CD4-positive, alpha-beta T cell treated with Interleukin-12 subunit alpha and Interleukin-12 subunit beta, for 1 hour (primary cell): ENCODE results near the gene PLXNB2.

ENCODE experiments used
- DNase-seq: peaks from one replicate; pipeline ENCODE4 v3.0.0-alpha.2; 2020

The PLXNB2 gene

GRCh38 chr22:50310949-50311444 lies 3.6 kb upstream of the PLXNB2 start:
- no peak for DNase-seq

DNA sequence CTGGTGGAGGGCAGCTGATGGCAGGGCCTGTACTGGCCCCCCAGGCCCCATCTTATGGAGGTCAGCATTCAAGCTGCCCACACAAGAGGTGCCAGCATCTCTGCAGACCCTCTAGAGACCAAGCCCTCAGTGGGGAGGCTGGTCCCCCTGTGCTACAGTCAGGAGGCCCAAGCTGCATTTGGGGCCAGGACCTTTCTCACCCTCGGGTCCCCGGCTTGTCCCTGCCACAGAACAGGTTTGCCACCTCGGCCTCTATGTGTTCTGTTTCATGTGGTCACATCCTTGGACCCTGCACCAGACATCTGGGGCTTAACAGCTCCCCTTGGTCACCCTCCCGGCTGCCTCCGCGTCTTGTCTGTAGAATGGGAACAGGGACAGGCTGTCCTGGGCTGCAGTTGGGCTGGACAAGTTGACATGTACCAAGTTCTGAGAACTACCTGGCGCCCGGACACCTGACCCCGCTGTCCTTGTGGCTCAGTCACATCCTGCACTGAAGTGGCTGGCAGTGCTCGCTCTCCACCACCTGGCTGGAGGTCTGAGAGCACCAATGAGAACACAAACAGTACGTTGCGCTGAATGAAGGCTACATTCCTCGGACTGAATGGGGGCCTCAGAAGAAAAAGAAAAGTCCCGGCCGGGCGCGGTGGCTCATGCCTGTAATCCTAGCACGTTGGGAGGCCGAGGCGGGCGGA lies 2.7 kb upstream of the PLXNB2 start:
- DNase-seq = no peak

DNA sequence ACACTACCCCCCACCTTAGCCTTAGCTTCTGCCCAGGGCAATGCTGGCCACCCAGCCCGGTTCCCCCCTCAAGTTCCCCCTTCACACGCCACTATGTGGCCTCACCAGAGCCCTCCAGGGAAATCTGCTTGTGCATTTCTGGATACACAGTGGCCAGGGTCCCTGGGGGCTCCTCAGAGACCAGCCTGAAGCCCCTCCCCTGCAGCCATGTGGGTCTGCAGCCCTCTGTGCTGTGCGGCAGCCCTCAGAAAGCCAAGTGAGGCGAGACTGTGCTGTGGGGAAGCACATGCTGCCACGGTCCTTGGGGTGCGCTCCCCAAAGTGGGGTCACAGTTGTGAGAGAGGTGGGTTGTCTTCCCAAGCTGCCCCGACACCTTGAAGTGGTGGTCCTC lies 2.1 kb upstream of the PLXNB2 start:
- no peak for DNase-seq

DNA sequence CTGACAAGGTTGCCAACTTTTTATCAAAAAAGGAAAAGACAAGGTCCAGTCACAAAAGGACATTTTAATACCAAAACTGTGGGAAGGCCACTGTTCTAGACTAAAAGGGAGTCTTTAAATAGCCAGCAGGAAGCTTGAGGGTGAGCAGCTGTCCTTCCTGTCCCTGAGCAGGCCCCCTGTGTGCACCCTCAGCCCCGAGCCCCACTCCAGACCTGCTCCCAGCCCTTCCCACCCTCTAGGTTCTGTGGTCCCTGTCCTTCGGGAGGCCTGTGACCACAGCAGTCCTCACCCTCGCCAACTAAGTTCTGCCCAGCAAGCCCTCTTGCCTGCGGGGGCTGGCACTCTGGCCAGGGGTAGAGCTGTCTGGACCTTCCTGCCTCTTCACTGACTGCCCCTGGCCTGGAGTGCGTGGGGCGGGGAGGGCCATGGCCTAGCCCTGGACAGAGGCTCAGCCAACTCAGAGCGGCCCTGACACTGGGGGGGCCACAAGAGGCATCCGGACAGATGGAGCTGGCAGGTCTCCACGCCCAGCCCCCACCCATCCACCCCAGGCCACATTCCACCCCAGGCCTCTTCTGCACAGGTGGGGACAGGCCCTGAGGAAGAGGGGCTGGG lies 1.6 kb upstream of the PLXNB2 start:
- no peak for DNase-seq

GRCh38 chr22:50308597-50308935 lies 1.1 kb upstream of the PLXNB2 start:
- DNase-seq = no peak

DNA sequence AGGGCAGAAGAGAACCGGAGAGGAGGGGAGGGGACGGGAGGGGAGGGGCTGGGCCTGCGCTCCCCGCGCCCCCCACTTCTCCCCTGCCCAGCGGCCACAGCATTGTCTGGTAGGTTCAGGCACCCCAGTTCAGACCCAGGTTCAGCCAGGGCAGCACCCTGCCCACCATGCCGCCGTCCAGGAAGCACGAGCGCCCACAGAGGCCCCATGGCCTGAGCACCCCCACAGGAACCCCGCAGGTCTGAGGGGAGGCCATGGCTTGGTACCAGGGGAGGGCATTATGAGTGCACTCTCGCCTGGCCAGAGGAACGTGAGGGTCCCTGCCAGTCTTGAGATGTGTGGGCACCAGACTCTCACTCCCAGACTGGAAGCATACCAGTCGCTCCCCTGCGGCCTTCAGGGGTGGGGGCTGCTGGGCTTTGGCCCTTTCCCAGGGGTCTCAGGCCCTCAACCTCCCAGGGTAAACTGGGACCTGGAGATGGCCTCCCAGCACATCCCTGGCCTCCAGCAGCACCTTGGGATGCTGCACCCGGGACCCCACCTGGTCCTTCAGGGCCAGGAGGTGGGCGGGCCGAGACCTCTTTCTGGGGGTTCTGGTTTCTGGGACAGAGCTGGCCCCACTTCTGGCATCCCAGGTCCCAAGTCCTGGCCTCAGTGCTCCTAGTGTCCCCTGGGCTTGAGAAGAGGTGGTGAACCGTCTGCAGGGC lies 597 bp upstream of the PLXNB2 start:
- DNase-seq = no peak

DNA sequence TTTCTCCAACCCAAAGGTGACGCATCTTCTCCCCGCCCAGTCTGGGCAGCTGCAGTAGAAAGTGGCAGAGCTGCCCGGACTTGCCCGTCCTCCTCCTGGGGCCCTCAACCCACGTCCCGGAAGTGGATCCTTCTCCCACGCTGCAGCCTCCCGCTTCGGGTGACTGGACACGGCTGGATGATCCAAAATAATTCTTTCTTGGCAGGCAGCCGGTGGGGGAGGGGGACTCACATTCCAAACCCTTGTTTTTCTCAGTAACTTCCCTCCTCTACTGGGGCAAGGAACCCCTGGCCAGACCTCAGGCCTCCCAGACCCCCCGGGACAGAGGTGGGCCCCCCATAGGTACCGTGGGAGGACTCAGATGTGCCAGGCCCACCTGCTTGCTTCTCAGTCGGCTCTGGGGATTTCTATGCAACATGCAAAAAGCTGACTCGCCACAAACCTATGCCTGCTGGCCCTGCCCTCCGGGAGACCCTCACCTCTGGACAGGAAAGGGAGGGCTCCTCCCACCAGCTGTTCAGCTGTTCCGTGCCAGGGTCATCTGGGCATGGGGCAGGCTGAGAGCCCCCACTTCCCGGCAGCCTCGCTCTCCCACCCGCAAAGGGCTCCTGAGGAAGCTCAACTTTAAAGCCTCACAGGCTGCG lies 1.4 kb downstream of the PLXNB2 start:
- DNase-seq = peak; percentile 22

DNA sequence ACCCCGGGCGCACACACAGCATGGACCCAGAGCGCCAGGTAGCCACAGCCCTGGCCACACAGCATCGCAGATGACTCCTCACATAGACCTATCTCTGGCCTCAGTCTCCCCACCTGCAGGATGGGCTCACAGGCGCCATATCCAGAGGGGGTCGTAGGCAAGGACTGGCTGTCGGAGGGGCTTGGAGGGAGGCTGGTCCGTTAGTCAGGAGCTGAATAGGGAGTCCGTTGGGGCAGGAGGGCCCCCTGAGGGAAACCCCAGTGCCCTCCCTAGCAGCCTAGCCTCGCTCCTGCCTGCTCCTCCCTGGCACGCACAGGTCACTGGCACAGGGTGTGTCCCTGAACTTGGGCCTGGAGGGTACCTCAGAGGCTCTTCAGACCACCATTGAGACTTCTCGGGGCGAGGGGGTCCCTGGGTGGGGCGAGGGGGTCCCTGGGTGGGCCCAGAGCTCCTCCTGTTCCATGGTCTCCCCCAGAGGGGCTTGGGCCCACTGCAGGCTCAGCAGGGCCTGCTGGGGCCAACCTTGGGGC lies 2.0 kb downstream of the PLXNB2 start:
- DNase-seq = no peak

DNA sequence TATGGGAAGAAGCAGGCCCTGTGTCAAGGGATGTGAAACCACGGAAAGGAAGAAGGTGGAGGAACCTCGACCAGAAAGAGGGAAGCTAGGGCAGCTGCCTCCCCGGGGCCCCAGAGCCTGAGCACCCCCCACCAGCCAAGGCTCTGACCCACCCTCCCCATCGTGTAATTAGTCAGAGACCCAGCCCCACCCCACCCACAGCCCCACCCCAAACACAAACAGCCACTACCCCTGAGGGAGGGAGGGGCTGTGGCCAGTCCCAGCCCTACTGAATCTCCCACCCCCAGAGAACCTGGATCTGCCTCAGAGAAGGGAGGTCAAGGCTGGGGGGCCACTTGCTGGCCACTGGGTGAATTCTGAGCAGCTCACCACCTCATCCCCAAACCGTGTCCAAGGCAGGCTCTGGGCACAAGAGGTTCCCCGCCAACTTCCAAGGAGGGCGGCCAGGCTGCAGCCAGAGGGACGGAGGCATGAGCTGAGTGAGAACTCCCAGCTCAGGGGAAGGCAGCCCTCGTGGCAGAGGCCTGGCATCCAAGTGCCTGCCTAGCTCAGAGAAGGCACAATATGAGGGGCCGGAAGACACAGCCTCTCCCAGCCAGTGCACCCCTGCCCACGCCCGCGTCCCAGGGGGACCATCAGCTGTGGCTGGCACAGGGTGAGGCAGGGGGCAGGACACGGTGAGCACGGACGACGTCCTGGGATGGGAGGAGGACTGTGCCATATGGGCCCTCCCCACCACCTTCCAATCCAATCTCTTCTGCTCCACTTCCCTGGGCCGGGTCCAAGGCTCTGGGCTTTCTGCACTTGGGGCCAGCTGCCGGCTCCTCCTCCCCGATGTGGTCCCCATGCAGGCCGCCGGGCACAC lies 2.7 kb downstream of the PLXNB2 start:
- peak; percentile 21 for DNase-seq

DNA sequence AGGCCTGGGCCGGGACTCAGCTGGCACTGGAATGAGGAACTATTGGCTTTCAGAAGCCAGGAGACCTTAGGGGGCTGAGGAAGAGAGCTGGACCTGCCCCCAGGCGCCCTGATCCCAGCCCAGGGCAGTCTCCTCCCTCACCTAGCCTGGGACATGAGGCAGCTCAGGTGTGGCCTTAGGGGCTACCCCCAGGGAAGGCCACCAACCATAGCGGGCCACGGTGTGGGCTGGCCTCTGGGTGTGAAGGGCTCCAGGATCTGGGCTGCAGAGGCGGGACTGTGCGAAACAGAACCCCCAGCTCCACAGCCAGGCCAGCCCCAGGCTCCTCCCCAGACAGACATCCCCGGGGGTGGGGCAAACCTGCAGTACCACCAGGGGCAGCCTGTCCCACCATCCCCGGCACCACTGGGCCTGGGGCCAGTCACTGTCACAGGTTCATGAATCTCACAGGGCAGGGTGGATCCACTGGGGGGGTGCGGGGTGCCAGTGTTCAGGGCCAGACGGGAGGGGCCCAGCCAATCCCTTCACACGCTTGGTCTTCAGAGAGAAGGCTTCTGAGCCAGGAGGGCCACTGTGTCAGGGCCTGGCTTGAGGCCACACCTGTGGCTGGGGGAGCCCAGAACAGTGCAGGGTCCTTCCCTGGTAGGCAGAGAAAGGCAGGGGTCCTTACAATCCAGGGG lies 3.5 kb downstream of the PLXNB2 start:
- DNase-seq = peak; percentile 25

- DNase-seq = no peak
Observed at GRCh38 chr22:50303515-50303847, 4.0 kb downstream of the PLXNB2 start.

GRCh38 chr22:50302564-50302963 lies 4.9 kb downstream of the PLXNB2 start:
- no peak for DNase-seq

- no peak for DNase-seq
Observed at GRCh38 chr22:50302041-50302541, 5.4 kb downstream of the PLXNB2 start.

DNA sequence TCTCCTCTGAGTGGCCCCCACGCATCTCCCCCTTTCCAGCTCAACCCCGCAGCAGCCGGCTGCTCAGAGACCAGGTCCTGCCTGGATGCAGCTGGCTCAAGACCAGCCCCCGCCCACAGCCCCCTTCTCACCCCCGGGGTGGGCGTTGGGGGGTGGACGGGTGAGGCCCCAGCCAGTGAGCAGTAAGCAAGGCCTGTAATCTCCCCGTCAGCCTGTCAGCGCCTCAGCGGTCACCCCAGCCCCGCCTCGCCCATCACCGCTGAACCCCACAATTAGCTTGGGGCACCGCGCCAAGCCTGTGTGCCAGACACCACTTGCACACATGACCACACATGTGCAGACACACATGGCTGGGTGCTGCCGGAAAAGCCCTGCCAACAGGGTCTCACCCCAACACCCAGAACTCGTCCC lies 5.9 kb downstream of the PLXNB2 start:
- no peak for DNase-seq

GRCh38 chr22:50300620-50301257 lies 6.7 kb downstream of the PLXNB2 start:
- no peak for DNase-seq

- DNase-seq = no peak
Observed at GRCh38 chr22:50299785-50300619, 7.4 kb downstream of the PLXNB2 start.

GRCh38 chr22:50298937-50299784 lies 8.3 kb downstream of the PLXNB2 start:
- DNase-seq = no peak

- DNase-seq = no peak
Observed at GRCh38 chr22:50298266-50298637, 9.2 kb downstream of the PLXNB2 start.

DNA sequence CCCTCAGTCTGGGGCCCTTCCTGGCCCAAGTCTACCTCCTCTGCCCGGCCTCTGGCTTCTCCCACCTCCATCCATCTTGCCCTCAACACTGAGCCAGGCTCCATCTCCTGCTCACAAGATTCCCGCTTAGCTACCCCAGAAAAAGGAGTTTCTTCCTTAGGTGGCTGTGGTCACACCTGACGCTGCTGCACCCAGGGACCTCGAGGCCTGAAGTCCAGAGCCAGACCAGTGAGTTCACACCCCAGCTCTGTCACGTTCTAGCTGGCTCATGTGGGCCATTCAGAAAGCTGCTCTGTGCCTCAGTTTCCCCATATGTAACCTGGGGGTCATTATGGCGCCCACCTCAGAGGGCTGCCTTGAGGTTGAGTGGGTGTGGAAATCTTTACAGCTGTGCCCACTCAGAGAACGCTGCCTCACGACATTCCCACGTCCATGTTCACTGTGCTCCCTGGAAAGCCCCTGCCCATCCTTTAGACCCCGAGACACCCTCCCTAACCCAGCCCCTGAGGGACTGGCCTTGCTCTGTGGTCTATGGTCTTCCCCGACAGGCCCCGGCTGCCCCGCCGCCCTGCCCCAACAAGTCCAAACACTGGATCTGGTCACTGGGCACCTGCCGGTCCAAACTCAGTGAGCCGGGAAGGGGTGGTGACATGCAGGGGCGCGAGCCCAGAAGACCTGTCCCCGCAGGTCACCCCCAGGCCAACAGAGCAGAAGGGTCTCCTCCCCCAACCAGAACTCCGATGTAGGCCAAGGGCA lies 9.8 kb downstream of the PLXNB2 start:
- no peak for DNase-seq
